SH-SY5Y (cell line): Measurements from ENCODE around the gene UGP2.

ENCODE experiments used
- GATA2 ChIP-seq: IDR thresholded peaks from 2 replicates; pipeline ENCODE4 v1.6.1; 2011; ENCODE audit warnings: mild to moderate bottlenecking, low read depth, low read length
- GATA3 ChIP-seq: IDR thresholded peaks from 2 replicates; pipeline ENCODE4 v1.6.1; 2011; ENCODE audit warnings: low read depth, mild to moderate bottlenecking, low read length, moderate library complexity

GRCh38 chr2:63796366-63796765 is 45.3 kb upstream of the UGP2 start:
- no peak for TF ChIP-seq GATA3
- TF ChIP-seq GATA2: no peak
